ENCODE data around the gene HEG1.
A peak's percentile ranks its signal among the peaks of the same experiment; 100 is the strongest.

Gene HEG1

DNA sequence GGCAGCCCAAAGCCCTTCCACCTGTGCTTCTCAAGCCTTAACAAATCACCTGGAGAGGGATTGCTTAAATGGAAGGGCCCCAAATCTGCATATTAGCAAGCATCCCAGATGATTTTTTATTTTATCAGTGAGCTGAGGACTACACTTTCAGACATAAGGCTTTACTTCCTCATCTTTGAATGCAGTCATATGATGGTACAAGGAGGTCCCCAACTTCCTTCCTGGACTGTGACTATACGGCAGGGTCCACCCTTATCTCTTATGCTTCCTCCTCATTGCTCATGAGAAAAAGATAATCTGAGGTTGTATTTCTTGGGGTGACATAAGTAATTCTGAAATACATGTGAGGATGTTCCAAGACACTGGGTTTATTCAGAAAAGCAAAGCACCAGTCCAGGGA, 13.7 kb upstream of the HEG1 start:
- no peak for DNase-seq

- DNase-seq: no peak
Observed at GRCh38 chr3:125068265-125068664, 12.5 kb upstream of the HEG1 start.

GRCh38 chr3:125067225-125067624, 11.4 kb upstream of the HEG1 start:
- peak; percentile 81 for DNase-seq

DNA sequence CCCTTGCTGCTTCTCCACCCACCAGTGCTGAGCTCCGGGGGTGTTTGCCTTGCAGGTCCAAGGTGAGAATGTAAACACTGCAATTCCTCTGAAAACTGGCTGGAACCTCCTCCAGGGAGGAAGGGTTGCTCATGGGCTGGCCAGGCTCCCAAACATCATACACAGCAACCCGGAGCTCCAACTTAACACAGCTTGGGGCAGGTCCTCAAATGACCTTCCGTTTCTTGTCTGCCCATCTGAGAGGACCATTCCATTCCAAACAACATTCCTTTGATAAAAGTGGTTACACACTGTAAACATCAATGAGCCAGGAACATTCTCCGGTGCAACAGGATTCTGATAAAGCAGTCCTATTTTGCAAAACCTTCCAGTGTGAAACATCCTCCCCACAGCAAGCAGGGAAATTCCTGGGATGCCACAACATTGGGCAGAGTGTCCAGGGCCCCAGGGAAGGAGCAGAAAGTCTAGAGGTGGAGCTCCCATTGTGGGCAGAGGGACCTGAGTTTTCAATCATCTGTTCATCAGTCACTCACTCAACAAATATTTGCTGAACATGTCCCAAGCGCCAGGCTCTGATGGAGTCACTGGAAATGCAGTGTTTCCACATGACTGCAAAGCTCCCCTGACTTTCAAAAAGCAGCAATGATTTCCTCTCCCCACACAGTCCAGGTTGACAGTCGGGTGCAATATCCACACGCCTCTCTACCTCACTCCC, 7.3 kb upstream of the HEG1 start:
- DNase-seq: peak; percentile 97

- DNase-seq: no peak
Observed at GRCh38 chr3:125061646-125062045, 5.8 kb upstream of the HEG1 start.

DNA sequence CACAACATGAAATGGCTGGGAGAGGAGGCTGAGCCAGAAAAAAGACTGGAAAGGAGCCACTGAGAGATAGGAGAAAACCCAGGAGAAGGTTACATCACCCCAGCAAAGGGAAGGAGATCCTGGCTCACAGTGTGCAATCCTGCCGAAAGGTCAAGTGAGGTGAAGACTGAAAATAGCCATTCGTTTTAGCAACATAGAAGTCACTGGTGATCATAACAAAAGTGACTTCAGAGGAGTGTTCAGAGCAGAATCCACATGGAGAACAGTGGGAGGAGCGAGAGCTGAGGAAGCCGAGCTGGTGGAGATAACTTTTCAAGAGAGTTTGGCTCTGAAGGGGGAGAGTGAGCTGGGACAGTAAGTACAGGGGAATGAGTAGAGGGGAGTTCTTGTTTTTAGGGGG, 5.4 kb upstream of the HEG1 start:
- DNase-seq: peak; percentile 78

- no peak for DNase-seq
Observed at GRCh38 chr3:125059488-125060245, 3.9 kb upstream of the HEG1 start.

DNA sequence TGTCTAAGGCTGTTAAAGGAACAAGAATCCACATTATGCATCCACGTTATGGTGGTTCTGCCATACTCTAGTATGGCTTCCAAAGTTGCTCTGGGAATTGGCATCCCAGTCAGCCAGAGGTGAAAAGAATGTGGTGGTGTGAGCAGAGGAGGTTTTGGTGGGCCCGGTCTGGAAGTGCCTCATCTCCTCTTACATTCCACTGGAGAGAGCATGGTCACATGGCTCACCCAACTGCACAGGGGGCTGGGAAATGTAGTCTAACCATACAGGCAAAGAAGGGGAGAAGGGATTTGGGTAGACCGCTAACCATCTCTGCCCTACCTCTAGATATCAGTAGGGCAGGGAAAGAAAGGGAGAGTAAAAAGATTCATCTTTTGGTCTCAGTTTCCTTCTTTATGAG, 3.2 kb upstream of the HEG1 start:
- DNase-seq: no peak

GRCh38 chr3:125058529-125058928, 2.7 kb upstream of the HEG1 start:
- DNase-seq: no peak

GRCh38 chr3:125057186-125057850, 1.5 kb upstream of the HEG1 start:
- peak; percentile 77 for DNase-seq

- no peak for DNase-seq
Observed at GRCh38 chr3:125055331-125055912, 375 bp downstream of the HEG1 start.

GRCh38 chr3:125054449-125055329, 1.1 kb downstream of the HEG1 start:
- peak; percentile 71 for DNase-seq

DNA sequence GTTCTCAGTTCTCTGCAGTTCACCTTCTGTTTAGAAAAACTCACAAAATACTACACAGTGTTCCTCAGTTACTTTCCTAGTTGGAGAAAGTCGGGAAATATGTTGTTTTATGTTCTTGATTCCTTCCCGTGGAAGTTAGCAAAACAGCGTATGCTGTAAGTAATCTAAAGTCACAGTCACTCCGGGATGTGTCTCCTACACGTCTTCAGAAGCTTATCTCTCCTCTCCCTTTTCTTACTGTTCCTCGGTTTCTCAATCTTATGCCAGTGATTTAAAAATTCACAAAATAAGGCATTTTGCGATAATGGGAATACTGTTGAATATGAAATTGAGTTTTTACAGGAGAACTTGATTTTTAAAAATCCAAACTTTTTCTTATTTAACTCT, 1.7 kb downstream of the HEG1 start:
- DNase-seq: no peak

DNA sequence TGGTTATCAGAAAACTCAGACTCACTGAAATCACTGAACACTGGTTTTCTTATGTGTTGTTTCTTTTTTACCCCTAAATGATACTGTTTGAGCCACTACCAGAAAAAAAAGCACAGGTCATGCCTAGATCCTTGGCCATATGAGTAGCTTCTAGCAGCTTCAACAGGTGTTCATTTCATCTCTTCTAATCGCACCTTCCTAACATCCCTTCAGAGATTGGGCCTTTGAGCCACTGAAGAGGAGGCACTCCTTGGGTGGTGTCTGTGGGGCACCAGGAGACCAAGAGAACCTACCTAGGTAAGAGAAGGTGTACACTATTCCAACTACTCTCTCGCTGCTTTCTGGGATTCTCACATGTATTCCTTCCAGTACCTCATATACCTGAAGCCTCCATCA, 2.5 kb downstream of the HEG1 start:
- no peak for DNase-seq

- DNase-seq: peak; percentile 98
Observed at GRCh38 chr3:125052624-125053303, 3.0 kb downstream of the HEG1 start.

DNA sequence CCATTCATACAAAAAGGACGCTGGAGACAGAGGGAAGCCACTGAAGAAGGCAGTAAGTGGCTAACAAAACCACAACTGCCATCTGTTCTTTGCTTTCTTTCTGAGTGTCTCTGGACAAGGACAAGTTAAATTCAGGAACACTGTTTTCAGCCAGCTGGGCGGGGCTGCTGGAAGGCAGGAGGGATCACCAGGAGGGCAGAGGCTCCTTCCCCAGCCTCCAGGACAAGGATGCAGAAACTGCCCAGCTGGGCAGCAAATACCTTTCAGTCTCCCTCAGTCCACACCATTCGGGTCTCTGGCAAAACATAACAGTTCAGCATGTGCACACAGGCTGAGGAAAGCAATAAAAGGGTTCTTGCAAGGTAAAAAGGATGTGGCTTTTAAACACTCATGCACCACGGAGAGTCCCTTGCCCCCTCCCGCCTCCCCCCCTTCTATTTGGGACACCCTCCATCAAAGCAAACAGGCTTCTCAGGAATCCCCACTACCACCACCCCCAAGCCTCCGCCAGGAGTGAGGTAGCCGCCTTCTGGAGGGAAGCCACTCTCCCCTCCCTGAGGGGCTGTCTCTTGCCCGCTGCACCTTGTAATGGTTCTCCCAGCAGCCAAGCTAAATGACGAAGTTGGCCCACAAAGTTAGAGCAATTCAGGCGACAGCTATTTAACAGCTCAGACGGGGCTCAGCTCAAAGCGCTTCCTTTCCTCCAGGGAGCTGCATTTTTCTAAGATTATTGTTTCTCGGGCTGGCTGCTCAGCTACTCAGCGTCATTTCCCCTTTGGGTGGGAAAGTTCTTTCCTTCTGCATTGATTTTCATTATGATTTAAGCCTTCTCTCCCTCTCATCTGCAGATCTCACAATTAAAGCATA, 3.8 kb downstream of the HEG1 start:
- peak; percentile 97 for DNase-seq

GRCh38 chr3:125051205-125051604, 4.6 kb downstream of the HEG1 start:
- DNase-seq: no peak

- DNase-seq: no peak
Observed at GRCh38 chr3:125050488-125051090, 5.2 kb downstream of the HEG1 start.

- no peak for DNase-seq
Observed at GRCh38 chr3:125048282-125048681, 7.5 kb downstream of the HEG1 start.

- DNase-seq: peak; percentile 90
Observed at GRCh38 chr3:125045965-125046364, 9.8 kb downstream of the HEG1 start.
